ENCODE measurements around the gene AGBL1.

The AGBL1 gene

DNA sequence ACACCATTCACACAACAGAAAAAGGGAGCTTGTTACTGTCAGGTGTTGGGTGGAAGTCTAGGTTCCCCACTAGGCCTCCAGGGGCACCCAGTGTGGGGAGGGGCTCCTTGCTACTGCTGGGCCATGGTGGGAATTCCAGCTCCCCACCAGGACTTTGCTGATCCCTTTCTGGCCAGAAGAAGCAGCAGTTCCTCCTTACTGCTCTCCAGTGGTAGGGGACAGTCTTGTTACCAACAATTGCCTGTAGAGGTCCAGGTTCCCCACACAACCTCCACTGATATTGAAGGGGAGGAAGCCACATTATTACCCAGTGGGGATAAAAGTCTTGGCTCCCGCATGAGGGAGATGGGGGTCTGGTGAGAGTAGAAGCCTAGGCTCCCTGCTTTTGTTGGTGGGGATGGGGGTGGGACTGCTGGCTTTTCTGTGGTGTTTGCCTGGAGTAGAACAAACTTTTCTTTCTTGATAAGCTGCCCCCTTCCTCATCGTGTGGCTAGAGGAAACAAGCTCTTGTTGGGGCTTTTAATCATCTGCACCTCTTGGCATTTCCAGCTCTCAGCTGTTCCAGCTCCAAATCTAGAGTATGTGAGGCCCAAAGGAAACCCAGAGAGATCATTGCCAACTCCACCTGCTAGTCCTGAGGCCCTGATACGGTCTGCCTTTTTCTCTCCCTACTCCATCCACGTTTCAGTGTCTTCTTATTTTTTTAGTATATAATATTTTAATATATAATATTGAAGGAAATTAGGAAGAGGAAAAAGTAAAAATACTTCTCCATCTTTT lies 824.2 kb downstream of the AGBL1 start:
- DNase-seq, result no peak

DNA sequence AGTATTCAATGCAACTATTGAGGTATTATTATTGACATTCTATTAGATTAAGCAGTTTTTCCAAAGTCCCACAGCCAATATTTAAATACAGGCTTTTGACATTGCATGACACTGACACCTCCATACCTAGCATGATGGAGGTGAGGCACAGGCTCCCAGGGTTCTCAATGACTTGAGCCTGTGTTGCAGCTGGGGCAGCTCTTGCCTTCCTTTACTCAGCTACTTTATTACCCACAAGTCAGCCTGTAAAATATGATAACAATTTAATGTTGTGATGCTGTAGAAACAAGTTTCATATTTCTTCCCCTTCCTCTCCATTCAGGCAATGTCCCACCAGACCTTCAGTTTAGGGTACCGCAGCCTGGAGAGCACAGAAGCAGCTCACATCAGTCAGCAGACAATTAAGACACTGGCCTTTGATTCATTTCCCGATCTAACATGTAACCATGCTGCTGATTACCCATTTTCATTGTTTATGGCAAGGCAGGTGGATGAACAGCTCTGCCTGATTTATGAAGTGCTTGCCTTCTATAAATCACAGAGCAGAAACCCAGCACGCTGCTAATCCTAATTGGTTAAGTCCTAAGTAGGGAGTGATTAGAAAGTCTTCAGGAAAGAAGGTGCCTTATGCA lies 826.1 kb downstream of the AGBL1 start:
- DNase-seq, result no peak

DNA sequence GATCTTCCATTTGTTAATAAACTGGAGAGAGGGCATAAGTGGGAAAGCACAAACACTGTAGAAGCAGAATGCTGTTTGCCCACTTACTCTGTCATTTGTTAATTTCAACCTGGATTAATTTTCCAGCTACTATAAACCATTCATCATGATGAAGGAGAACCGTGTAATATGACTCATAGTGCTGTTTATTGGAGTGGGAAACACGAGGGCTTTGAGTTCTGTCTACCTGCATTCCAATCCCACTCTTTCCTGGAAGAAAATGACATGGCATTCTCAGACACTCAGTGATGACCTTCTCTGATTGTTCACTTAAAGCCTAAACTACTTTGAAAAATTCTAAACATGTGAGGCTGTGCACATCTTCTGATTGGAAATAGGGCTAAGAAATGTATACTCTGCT lies 826.7 kb downstream of the AGBL1 start:
- DNase-seq, result no peak

DNA sequence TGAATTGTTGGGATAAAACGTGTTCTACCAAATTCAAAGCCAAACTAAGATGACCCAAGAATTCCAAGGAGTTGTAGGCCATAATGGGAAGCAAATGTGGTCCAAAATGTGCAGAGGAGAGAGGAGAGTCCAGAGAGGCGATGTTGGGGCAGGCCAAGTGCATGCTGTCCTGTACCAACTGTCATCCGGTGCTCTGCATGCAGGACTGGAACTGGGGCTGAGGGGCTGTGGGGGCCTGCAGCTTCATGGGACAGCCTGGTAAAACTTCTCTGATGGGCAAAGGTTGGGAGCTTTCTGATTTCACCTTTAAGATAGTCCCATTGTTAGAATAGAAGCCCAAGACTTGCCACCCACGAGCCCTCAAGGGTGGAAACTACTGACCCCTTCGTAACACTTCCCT lies 831.4 kb downstream of the AGBL1 start:
- no peak for DNase-seq

DNA sequence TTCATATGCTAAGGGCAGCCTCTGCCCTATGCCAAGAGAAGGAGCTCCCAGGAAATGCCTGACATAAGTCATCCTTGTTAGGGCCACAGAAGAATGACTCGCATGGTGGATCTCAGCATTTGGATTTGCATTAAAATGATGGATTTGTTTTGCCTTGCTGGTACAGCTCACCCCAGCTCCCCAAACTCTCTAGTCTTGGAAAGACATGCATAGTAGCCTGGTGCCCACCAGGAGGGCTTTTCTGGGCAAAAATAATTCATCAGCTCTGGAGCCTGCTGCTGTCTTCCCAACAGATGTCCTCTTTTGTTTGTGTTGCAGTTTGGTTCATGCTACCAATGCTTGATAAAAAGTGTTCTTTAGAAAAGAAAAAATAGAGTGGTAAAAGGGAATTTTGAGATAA lies 833.0 kb downstream of the AGBL1 start:
- DNase-seq, result no peak

DNA sequence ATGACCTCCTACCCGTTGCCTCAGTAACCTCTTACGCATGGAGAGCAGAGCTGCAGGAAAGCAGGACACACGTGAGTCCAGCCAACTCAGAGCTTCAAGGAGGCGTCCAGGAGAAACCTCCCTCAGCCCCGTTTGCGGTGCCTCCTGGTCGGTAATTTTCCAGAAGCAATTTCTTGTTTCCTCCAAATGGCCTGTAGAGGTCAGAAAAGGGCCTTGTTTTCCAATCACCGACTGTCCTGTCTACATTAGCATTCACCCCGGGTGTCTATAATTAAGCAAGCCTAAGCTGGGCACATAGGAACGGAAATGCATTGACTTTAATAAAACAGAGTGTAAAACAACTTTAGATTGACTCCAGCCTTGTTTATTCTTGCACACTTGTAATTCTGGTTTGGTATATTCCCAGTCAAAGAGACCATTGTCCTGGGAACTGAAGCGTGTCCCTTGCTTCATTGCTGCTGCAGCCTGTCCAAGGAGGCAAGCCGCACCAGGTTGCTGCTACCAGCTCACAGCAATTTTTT lies 836.2 kb downstream of the AGBL1 start:
- no peak for DNase-seq

DNA sequence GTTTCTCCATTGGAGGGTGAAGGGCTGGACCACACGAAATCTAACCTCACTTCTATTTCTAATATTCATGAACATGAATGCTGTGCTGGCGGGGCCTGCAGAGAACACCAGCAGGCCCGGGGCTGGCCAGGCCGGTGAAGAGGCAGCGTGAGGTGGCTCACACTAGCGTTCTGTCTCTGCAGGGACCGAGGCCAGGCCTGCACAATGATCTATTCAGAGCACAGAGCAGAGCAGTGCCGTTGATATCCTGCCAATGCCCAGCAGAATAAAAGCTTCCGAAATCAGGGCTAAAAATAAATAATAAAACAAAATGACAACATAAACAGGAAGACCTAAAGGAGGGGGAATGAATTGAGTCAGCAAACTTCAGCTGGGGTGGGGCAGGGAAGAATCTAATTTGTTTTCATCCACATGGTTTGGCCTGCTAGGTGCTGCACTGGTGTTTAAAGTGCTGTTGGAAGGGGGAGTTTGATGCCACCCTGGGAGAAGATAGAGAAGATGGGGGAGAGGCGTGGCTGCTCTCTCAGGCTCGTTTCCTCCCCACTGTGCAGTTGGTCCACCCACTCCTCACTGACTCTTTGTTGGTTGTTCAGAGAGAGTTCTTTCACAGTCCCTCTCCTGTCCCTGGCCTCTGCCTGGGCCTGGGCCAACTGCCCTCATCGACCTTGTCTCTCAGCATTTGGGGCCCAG lies 837.1 kb downstream of the AGBL1 start:
- no peak for DNase-seq

DNA sequence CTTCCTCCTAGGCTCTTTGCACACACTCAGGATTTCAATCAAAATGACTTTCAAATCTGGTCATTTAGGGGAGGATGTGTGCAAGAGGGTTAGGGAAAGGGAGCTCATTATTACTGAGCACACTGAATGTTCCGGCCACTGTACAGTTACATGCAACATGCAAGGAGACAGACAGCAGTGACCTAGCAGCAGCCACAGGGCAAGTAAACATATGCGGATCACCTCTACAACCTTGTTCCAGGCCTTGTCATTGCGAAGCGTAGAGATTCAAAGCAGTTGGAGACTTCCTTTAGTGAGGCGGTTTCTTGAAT lies 837.6 kb downstream of the AGBL1 start:
- no peak for DNase-seq

DNA sequence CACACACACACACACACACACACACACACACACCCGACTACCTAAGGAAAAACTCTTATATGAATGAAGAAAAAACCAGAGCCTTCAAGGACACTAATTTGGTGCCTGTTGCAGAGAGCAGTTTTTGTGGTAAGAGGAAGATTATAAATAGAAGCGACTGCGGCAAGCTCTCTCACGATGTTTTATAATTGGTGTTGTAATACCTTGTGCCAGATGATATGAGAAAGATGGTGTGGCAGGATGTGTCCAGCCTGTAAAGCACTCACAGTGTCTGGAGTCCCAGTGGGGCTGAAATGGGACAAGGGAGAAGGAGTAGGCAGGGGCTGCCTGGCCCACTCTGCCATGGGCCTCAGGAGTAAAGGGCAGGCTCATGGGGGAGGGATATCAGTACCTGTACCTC lies 839.9 kb downstream of the AGBL1 start:
- no peak for DNase-seq

DNA sequence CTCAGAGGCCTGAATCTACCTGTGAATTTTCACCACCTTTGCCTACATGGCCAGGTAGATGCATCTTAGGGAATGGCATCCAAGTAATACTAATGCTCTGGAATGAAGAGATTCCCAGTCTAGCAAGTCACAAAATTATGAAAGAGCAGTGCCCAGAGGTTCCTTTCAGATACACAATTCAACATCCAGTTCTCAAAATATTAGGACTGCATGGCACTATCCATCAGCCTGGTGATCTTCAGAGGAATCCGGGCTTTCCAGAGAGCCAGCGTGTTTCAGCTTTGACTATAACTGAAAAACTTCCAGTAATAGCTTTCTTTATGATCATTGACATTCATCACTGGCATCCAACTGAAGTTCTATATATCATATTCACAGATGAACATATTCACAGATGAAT lies 849.8 kb downstream of the AGBL1 start:
- no peak for DNase-seq

DNA sequence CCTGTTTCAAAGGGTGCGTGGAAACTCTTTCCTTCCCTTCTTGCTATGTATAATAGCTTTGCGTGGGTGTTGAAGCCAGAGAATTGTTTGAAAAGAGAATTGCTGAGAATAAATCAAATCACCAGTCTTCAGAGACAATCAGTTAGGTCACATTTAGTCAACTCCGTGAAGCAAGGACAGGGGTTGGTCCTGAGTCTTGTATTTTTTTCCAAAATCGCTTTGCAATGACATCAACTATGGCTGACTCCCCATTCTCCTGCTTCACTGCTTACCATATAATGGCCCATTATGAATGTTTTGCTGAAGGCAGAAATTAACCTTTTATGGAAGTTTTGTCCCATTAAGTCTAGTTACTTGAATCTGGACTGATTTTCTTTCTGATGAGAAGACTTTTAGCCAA lies 852.8 kb downstream of the AGBL1 start:
- DNase-seq, result no peak

DNA sequence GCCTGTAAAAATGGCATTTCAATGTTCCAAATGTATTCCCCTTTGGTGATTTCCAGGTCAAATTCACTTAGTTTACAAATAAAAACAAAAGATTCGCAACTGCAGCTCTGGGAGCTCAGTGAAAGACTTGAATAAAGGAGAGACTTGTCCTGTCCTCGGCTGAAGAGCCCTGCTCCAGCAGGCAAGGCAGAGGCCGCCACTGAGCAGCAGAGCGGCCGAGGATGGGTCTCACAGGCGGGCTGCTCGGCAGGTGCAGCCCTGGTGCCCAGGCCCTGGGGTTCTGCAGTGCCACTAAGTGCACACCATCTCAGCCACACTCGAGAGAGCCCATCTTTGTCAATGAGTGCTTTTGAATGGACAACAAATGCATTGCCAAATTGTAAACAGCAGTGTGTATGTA lies 856.2 kb downstream of the AGBL1 start:
- no peak for DNase-seq

DNA sequence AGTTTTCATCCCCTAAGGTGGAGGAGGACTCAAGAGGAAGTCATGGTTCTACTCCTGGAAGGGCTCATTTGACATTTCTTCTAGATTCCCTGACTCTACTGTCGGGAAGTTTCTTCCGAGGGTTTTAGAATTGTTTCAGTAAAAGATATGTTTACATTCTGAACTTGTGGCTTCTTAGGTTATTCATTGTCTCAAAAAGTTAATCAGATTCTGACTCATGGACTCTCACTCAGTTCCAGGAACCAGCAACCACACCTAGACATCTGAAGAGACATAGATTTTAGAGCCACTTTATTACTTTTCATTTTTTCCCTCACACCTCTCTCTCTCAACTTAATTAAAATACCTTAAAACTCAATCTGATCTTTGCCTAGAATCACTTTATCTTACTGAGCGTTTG lies 862.6 kb downstream of the AGBL1 start:
- no peak for DNase-seq

DNA sequence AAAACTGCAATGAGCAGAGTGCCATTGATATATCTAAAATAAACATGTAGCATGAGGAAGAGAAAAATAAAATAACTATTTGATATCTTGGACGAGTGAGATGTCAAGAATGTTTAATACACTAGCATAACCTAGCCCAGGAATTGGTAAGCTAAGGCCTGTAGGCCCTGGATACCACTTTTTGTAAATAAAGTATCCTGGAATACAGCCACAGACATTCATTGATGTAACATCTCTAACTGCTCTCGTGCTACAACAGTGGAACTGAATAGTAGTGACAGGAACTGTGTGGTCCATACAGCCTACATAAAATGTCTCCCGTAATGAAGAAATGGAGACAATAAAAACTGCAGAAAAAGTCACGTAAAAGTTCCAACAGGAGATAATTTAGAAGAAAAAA lies 869.0 kb downstream of the AGBL1 start:
- DNase-seq, result no peak

DNA sequence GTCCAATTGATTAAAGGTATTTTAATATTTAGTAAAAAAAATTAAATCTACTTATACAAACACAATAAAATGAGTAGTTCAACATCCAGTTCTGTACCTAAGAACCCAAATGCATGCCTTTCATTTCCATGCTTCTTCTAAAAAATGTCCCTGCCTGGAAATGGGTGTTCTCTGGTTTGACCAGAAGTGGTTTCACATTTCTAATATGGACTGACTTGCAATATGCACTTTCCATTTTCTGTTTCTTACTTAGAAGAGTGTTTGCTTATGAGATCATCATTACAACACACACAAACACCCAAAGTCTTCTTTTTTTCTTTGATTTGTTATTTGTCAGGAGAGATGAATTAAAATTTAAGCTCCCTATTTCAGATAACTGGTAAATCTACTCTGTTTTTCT lies 879.6 kb downstream of the AGBL1 start:
- DNase-seq, result no peak

DNA sequence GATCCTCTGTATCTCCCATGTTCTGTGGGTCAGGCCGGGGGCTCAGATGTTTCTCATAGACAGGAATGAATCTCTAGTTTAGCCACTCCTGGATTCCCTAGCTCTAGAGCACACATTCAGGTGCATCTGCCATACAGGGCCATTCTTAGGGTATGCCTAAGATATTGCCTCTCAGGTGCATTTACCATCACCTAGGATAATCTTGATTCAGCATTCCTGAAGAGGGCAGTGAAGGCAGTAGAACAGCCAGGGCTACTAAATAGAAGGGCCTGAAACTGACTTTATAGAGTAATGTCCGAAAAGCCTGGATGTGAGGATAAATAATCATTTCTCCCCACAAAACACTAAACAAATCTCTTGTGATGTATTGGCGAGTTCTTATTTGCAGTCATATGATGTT lies 882.0 kb downstream of the AGBL1 start:
- no peak for DNase-seq

DNA sequence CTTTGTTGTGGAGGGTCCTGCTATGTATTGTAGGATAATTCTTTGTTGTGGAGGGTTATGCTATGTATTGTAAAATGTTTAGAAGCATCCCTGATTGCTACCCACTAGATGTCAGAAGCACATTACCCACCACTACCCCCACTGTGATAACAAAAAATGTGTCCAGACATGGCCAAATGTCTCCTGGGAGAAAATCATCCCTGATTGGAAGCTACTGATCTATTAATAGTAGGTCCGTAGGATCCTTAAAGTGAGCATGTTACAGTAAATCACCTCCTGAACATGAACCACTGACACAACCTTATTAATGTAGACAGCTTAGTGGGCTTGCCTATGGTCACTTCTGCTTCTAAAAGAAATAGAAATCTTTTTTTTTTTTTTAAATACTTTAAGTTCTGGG lies 884.6 kb downstream of the AGBL1 start:
- no peak for DNase-seq

DNA sequence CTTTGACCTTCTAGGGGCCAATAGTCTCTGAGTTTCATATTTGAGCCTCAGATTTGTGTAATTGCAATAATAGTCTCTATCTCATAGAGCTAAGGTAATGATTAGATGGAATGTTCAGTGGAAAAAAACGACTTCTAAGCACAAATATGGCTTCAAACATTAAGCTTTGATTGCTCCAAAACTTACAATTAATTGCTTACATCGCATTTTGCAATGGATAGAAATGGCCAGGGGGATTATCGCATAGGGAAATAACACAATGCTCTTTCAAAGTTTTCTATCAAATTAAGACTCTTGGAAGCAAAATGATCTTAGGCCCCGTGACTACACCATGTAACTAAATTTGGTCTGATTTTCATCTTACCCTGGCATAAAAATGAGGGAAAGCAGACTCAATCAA lies 888.6 kb downstream of the AGBL1 start:
- no peak for DNase-seq

DNA sequence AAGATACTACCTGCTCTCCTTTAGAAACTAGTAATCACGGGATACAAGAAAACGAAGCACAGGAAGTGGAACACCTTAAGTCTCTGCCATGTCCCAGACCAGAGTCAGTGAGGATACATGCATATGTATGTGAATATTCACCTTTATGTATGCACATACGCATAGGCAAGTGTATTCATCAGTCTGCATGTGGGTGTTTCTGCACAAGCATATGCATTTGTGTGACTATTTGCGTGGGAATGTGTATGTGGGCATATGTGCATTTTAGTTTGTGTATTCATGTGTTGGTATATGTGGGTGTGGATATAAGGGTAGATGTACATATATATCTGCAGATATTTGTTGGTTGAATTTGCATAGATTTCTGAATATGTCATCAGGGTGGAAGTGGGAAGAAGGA lies 889.7 kb downstream of the AGBL1 start:
- no peak for DNase-seq

DNA sequence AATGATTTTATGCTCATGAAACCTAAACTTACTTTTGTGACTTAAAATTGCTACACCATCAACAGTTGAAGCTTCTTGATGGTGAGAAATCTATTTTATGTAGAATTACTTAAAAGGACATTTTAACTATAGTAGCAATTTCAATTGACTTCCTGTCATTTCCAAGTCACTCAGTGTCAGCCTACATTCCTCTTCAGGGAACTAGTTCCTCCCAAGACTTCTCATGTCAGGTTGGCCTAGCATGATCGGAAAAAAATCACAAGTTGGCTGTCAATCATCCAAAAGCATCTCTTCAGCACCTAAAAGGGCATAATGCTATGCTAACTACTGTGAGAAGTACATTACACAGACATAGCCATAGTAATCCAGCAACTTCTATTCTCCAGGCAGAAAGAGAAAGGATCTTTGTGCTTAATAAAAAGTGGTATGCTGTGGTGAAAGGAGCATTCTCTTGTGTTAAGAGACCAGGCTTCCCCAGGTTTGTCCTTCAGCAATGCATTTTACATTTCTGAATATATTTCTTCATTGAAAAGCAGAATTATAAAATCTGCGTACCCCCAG lies 893.7 kb downstream of the AGBL1 start:
- DNase-seq, result no peak

DNA sequence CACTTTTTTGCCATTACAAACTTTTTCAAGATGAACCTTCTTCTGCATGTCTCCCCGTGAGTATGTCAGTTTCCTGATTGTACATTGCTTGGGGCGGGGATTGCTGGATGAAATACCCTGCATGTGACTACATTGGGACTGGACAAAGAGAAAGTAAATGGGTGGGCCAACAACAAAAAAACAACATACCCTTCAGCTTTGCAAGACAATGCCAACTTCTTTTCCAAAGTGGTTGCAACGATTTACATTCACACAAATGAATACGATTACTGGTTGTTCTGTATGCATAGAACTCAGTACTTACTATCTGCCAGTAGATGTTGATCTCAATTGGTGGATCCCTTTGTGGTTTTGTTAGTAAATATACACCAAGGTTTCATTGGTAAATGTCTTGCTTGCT lies 908.4 kb downstream of the AGBL1 start:
- no peak for DNase-seq

DNA sequence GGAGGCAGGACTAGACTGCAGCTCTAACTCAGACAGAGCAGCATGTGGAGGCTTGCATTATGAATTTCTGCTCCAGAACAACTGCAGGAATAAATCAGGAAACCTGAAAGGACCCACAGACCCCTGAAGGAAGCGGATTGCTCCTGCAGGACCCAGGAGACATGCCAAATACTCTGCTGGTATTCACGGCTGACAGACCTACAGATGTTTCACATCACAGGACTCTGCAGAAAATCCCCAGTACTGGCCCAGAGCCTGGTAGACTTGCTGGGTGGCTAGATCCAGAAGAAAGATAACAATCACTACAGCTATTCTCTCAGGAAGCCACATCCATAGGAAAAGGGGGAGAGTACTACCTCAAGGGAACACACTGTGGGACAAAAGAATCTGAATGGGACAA lies 942.1 kb downstream of the AGBL1 start:
- no peak for DNase-seq

DNA sequence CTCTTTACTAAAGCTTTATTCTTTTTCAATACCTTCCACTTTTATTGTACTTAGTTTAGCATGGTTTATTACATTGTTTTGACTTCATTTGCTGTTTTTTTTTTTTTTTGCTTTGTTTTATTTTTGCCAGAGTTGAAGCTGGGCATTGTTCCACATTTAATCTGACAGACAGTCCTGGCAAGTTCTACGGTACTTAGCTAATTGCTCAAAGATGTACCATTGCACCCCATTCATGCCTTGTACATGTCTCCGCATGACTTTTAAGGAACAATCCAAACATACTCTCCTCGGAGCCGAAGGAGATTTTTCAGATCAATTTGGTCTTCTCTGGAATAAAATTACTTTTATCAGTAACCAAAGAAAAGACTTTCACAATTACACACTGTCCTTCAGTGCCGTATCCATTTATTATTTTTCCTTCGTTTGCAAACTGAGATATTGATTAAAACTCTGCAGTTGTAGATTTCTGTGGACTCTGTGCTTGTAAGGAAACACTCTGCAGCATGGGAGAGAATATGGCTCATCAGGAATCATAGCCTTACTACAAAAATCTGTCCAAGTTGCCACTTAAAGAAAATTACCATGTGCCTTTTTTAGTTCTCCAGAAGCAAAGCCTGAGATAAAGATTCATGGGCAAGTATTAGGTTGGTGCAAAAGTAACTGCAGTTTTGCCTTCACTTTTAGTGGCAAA lies 952.0 kb downstream of the AGBL1 start:
- no peak for DNase-seq
